Psoas muscle (tissue), 8 donors: ENCODE measurements around the gene CAPN14. TPM values are rescaled to one million over a fixed set of nuclear protein-coding genes. Genes with fewer than 3 reads are reported as not detected.
"Not testable (repeated sequence)": the region's sequence is repeated elsewhere in the genome, so short reads cannot be mapped to it uniquely, and the experiment has no call there.

ENCODE experiments used
- ATAC-seq, 4 donors: fragments of 200-7000 bp; cut with Tn5 transposase; one replicate each; pipeline ENCODE4 v1.9.1; 2020; ENCODE audit warnings: moderate library complexity in 3 of 4, mild to moderate bottlenecking in 2 of 4
- DNase-seq, 2 donors: peaks; one replicate each; pipeline ENCODE4 v3.0.0-alpha.2; 2020
- H3K27ac ChIP-seq: fragments of 200-600 bp; one replicate; pipeline ENCODE4 v1.8.0; 2022
- H3K27me3 ChIP-seq, 3 donors: fragments of 200-600 bp in 1 of 3; one replicate each; pipeline versions ENCODE4 v1.6.1 to v1.8.0; 2013 to 2022; ENCODE audit warnings: low read length in 2 of 3, mild to moderate bottlenecking in 2 of 3, moderate library complexity in 1 of 3; ENCODE audit not compliant: insufficient read depth in 3 of 3
- H3K36me3 ChIP-seq, 2 donors: fragments of 200-600 bp in 1 of 2; one replicate each; pipeline versions ENCODE4 v1.6.1 to v1.8.0; 2013 to 2022; ENCODE audit warnings: low read depth in 1 of 2, mild to moderate bottlenecking in 1 of 2, moderate library complexity in 1 of 2; ENCODE audit not compliant: insufficient read depth in 1 of 2
- H3K4me1 ChIP-seq: fragments of 200-600 bp; one replicate; pipeline ENCODE4 v1.8.0; 2022
- H3K4me3 ChIP-seq: fragments of 200-600 bp; one replicate; pipeline ENCODE4 v1.8.0; 2022; ENCODE audit warnings: mild to moderate bottlenecking
- H3K9me3 ChIP-seq: fragments of 200-600 bp; one replicate; pipeline ENCODE4 v1.8.0; 2022
- WGBS, 3 donors: extraction: QIAGEN DNeasy Blood & Tissue Kit; methylation state at CpG; one replicate each; pipeline versions ENCODE4 v1.1.6 to v1.1.7; 2013; 5-methylcytosine and 5-hydroxymethylcytosine counted together
- intact Hi-C, 2 donors: fragments of 100-400 bp; cut with DNase I; formaldehyde crosslinking; loops; one replicate each; pipeline versions ENCODE4 v1.11.0 to v1.14.2; 2022
- polyA plus RNA-seq, 3 donors: library from polyadenylated mRNA; stranded (reverse); fragments of 200-250 nt; gene quantifications; one replicate each; pipeline ENCODE4 v1.2.3, GENCODE V29; 2013
- total RNA-seq, 4 donors: library from RNA; stranded (reverse); fragmentation: NEBNext Ultra II Directional in 2 of 4; extraction: Animal tissue kit (Norgen Biotek cat#: 25700) in 2 of 4; gene quantifications; one replicate each; pipeline versions ENCODE4 v1.2.1 to v1.2.4, GENCODE V29; 2021 to 2023
- TF ChIP-seq, protein P1 (sequence below): fragments of 200-600 bp; IDR thresholded peaks from one replicate; pipeline ENCODE4 v1.8.0; 2022; ENCODE audit warnings: antibody characterized with exemption
- donor health status: healthy with polysubstance abuse.
- donor health status: DM: no; HTN: no; CAD: no; lungs with moderate emphysema.
- donor health status: Bipolar disorder and iron deficiency.
- donor health status: healthy.
- donor health status: DM: yes; HTN: yes; CAD: no.
- donor health status: DM: no; HTN: no; CAD: no.
- donor health status: DM: no; HTN: no; CAD: no.
- donor health status: DM: yes; HTN: yes; CAD: no.

Gene CAPN14
- total and polyA plus RNA-seq, 7 donors, result 0.01 to 0.13 (median 0.03) TPM; not detected in 3

DNA sequence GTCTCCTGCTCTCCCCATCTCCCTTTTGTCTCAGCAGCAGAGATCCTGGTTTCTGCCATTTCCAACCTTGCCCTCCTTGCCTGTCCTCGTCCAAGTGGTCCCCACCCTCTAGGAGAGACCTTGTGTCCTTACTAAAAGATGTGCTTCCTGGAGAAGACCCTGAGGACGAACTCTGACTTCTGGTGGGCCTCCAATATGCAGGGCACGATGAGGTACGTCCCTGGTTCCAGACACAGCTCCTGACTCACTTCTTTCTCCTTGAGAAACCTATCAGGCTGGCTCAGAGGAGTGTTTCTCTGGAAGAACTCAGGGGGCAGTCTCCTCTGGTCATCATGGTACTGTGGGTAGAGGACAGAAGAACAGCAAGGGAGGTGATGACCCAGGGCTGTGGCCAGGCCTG is 28.2 kb downstream of the CAPN14 start:
- 81 to 91% (median 85%) methylated on average over 4 of the region's 4 CpGs for WGBS, 3 donors
- H3K4me1 ChIP-seq, result no peaks in the 10 kb centered on the region
- H3K27me3 ChIP-seq, result peaks cover 0 to 6% (median 0%) of the 10 kb centered on the region in 3 donors
- DNase-seq (no peak), ATAC-seq (no peak)
- TF ChIP-seq, protein P1, sequence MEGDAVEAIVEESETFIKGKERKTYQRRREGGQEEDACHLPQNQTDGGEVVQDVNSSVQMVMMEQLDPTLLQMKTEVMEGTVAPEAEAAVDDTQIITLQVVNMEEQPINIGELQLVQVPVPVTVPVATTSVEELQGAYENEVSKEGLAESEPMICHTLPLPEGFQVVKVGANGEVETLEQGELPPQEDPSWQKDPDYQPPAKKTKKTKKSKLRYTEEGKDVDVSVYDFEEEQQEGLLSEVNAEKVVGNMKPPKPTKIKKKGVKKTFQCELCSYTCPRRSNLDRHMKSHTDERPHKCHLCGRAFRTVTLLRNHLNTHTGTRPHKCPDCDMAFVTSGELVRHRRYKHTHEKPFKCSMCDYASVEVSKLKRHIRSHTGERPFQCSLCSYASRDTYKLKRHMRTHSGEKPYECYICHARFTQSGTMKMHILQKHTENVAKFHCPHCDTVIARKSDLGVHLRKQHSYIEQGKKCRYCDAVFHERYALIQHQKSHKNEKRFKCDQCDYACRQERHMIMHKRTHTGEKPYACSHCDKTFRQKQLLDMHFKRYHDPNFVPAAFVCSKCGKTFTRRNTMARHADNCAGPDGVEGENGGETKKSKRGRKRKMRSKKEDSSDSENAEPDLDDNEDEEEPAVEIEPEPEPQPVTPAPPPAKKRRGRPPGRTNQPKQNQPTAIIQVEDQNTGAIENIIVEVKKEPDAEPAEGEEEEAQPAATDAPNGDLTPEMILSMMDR, result no peak
- H3K4me3 ChIP-seq, result no peak overlapping the region
- intact Hi-C loops, result no loop called here
- no peaks in the 10 kb centered on the region for H3K36me3 ChIP-seq
- no peaks in the 10 kb centered on the region for H3K9me3 ChIP-seq
- no peak overlapping the region for H3K27ac ChIP-seq

DNA sequence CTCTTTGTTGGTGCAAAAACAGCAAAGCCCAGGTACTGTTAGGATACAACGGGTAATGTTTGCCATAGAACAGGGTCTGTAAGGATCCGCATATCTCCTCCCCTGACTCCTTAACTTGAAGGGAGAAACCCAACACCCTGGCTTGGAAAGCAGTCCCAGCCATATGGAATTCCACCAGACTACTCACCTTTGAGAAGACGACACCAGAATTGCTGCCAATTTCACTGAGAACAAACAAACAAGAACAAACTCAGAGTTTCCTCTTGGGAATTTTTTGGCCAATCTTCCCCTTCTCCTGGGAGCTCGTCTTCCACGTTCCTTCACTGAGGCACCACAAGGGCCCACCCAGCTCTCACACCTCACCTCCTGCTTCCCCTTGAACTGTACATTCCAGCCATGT is 29.2 kb downstream of the CAPN14 start:
- no peaks in the 10 kb centered on the region for H3K36me3 ChIP-seq
- no peak overlapping the region for H3K27ac ChIP-seq
- no peak overlapping the region for H3K4me3 ChIP-seq
- H3K4me1 ChIP-seq, result no peaks in the 10 kb centered on the region
- 54 to 63% (median 57%) methylated on average over 5 of the region's 5 CpGs for WGBS, 3 donors
- DNase-seq, result no peak
- TF ChIP-seq, protein P1, result no peak
- peaks cover 0 to 6% (median 0%) of the 10 kb centered on the region in 3 donors for H3K27me3 ChIP-seq
- ATAC-seq, result no peak
- intact Hi-C loops, result no loop called here
- H3K9me3 ChIP-seq, result no peaks in the 10 kb centered on the region

DNA sequence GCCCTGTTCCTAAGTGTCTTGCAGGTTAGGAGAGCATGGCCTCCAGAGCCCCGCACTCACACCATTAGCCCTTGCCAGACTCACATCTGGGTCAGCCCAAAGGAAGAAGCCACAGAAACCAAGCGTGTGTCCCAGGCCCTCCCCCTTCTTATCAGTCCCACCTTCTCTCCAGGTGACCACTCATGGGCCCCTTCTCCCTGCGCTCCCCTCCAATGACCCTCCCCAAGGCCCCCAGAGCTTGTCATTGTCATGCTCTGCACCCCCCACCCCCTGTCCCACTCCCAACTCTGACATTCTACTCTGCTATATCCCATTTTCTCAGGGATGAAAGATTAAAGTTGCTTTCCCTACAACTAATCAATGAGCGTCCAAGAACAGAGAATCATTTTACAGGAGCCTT is 30.1 kb downstream of the CAPN14 start:
- Histone ChIP-seq H3K27ac (no peak overlapping the region), H3K27me3 (peaks cover 0 to 6% (median 0%) of the 10 kb centered on the region in 3 donors), H3K4me1 (no peaks in the 10 kb centered on the region), H3K4me3 (no peak overlapping the region), H3K9me3 (no peaks in the 10 kb centered on the region), H3K36me3 (no peaks in the 10 kb centered on the region)
- ATAC-seq (no peak), DNase-seq (no peak)
- 90 to 92% (median 91%) methylated on average over 4 of the region's 4 CpGs for WGBS, 3 donors
- TF ChIP-seq, protein P1, result no peak
- intact Hi-C loops, result no loop called here

DNA sequence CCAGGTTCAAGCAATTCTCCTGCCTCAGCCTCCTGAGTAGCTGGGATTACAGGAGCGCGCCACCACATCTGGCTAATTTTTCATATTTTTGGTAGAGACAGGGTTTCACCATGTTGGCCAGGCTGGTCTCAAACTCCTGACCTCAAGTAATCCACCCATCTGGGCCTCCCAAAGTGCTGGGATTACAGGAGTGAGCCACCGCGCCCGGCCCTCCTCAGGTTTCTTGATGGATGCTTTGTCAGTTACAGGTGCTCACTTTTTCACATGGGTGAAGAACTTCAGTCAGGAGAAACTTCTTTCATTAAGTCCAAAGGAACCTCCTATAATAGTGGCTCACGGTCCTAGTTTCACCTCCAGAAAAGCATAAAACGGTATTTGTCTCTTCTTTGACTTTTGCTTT is 33.3 kb downstream of the CAPN14 start:
- intact Hi-C loops, H3K27ac ChIP-seq, H3K9me3 ChIP-seq, H3K4me1 ChIP-seq, DNase-seq, H3K4me3 ChIP-seq, H3K36me3 ChIP-seq, H3K27me3 ChIP-seq, ATAC-seq: not testable (repeated sequence)
- 79 to 97% (median 93%) methylated on average over 7 of the region's 7 CpGs for WGBS, 3 donors

DNA sequence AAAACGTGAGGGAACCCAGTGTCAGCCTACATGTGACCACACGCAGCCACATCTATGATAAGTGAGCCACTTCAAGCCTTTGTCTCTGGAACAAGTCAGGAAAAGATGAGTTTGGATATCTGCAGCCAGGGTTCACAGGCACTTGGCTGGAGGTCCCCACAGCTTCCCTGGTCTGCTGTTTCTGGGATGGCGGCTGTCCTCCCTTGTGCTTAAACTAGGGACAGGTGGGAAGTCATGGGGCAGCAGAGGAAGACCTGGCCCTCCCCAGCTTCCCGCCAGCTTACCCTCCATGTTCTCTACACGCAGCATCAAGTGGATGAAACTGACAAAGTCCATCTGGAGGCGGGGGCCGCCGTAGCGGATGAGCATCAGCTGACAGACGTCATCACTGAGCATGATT is 40.6 kb downstream of the CAPN14 start:
- TF ChIP-seq, protein P1, result no peak
- Histone ChIP-seq H3K4me1 (no peaks in the 10 kb centered on the region), H3K27me3 (no peaks in the 10 kb centered on the region), H3K27ac (no peak overlapping the region), H3K36me3 (no peaks in the 10 kb centered on the region), H3K4me3 (no peak overlapping the region), H3K9me3 (no peaks in the 10 kb centered on the region)
- DNase-seq, result no peak
- no peak for ATAC-seq
- intact Hi-C loops, result loop anchor here in 1 of 2 donors (10.0 kb wide), 1 partner anchor 972 kb away; no protein-coding TSS in a partner anchor
- WGBS, 3 donors, result 82 to 88% (median 85%) methylated on average over 10 of the region's 10 CpGs
